HG03442 (cell line): ENCODE measurements around the gene MEI4.
"Not testable (repeated sequence)": the region's sequence is repeated elsewhere in the genome, so short reads cannot be mapped to it uniquely, and the experiment has no call there.

Experiments
- ATAC-seq: cut with Tn5 transposase; IDR thresholded peaks from one replicate; pipeline ENCODE4 v1.9.1; 2021; ENCODE audit warnings: mild to moderate bottlenecking, moderate library complexity; ENCODE audit not compliant: unreplicated experiment

MEI4 gene

GRCh38 chr6:77652739-77653138 is at the start of gene MEI4:
Gene MEI4 (plus strand): TSS chr6:77653039. CDS start chr6:77690672, 37,633 bp downstream.
- ATAC-seq, result no peak

- no peak for ATAC-seq
Observed at GRCh38 chr6:77604476-77604875, 48.4 kb upstream of the MEI4 start.

- no peak for ATAC-seq
Observed at GRCh38 chr6:77607004-77607403, 45.8 kb upstream of the MEI4 start.

GRCh38 chr6:77609106-77609505 is 43.7 kb upstream of the MEI4 start:
- ATAC-seq, result no peak

- ATAC-seq, result no peak
Observed at GRCh38 chr6:77619114-77619513, 33.7 kb upstream of the MEI4 start.

GRCh38 chr6:77620278-77620882 is 32.5 kb upstream of the MEI4 start:
- ATAC-seq, result peak; percentile 76

GRCh38 chr6:77624515-77624914 is 28.3 kb upstream of the MEI4 start:
- ATAC-seq, result no peak

GRCh38 chr6:77626426-77626825 is 26.4 kb upstream of the MEI4 start:
- no peak for ATAC-seq

- no peak for ATAC-seq
Observed at GRCh38 chr6:77630014-77630413, 22.8 kb upstream of the MEI4 start.

GRCh38 chr6:77633471-77633870 is 19.4 kb upstream of the MEI4 start:
- ATAC-seq, result no peak

- no peak for ATAC-seq
Observed at GRCh38 chr6:77633993-77634715, 18.7 kb upstream of the MEI4 start.

- no peak for ATAC-seq
Observed at GRCh38 chr6:77638129-77638830, 14.6 kb upstream of the MEI4 start.

GRCh38 chr6:77644102-77644705 is 8.6 kb upstream of the MEI4 start:
- no peak for ATAC-seq

GRCh38 chr6:77650098-77650663 is 2.7 kb upstream of the MEI4 start:
- peak; percentile 44 for ATAC-seq

GRCh38 chr6:77653816-77654215 is 977 bp downstream of the MEI4 start:
- ATAC-seq, result no peak

GRCh38 chr6:77655035-77655434 is 2.2 kb downstream of the MEI4 start:
- ATAC-seq, result not testable (repeated sequence)

GRCh38 chr6:77656999-77657764 is 4.3 kb downstream of the MEI4 start:
- ATAC-seq, result no peak

GRCh38 chr6:77666340-77666739 is 13.5 kb downstream of the MEI4 start:
- no peak for ATAC-seq

- no peak for ATAC-seq
Observed at GRCh38 chr6:77666846-77667245, 14.0 kb downstream of the MEI4 start.

- ATAC-seq, result no peak
Observed at GRCh38 chr6:77669913-77670312, 17.1 kb downstream of the MEI4 start.

- ATAC-seq, result no peak
Observed at GRCh38 chr6:77674211-77674610, 21.4 kb downstream of the MEI4 start.
